PC-3 (cell line): Measurements from ENCODE around the gene MKRN2. TPM values are rescaled to one million over a fixed set of nuclear protein-coding genes. Genes with fewer than 3 reads are reported as not detected.
"Not testable (repeated sequence)": the region's sequence is repeated elsewhere in the genome, so short reads cannot be mapped to it uniquely, and the experiment has no call there.

Experiments
- ATAC-seq: fragments of 200-7000 bp; cut with Tn5 transposase; 2 replicates; pipeline ENCODE4 v1.9.1; 2020; ENCODE audit warnings: mild to moderate bottlenecking, moderate library complexity
- BruUV-seq: library from RNA; stranded (reverse); fragments of 400-500 nt; replicated peaks from 2 replicates; lab custom pipeline; 2021; lab: Mats Ljungman, UMichigan
- CTCF ChIA-PET: fragments of 300-600 bp; sonication (Branson Sonifier 250); formaldehyde crosslinking; loops from one replicate; lab custom pipeline; 2022; ENCODE audit warnings: antibody characterized with exemption; lab: Charles Lee
- POLR2A ChIA-PET: fragments of 300-600 bp; sonication (Branson Sonifier 250); formaldehyde crosslinking; loops from one replicate; lab custom pipeline; 2022; ENCODE audit warnings: antibody characterized with exemption; ENCODE audit not compliant: unreplicated experiment; lab: Charles Lee
- DNase-seq: peaks from one replicate; pipeline ENCODE4 v3.0.0-alpha.2; 2015
- H2AFZ ChIP-seq: fragments of 300-600 bp; sonication (generic); 2 replicates; pipeline ENCODE4 v1.6.0; 2016; ENCODE audit warnings: antibody characterized with exemption, low read length
- H3F3A ChIP-seq: fragments of 300-600 bp; sonication (generic); one replicate; pipeline ENCODE4 v1.6.0; 2017; ENCODE audit warnings: antibody characterized with exemption, low read length, control low read depth, mild to moderate bottlenecking; ENCODE audit not compliant: unreplicated experiment
- H3K27ac ChIP-seq: fragments of 300-600 bp; sonication (generic); 2 replicates; pipeline ENCODE4 v1.5.1; 2016; ENCODE audit warnings: mild to moderate bottlenecking, low read length
- H3K27me3 ChIP-seq: fragments of 300-600 bp; sonication (generic); 2 replicates; pipeline ENCODE4 v1.6.1; 2016; ENCODE audit warnings: low read length, mixed read lengths
- H3K36me3 ChIP-seq: fragments of 300-600 bp; sonication (generic); 2 replicates; pipeline ENCODE4 v1.6.1; 2016; ENCODE audit warnings: low read depth, mixed run types, low read length, mixed read lengths
- H3K4me1 ChIP-seq: fragments of 300-600 bp; sonication (generic); 2 replicates; pipeline ENCODE4 v1.5.1; 2016; ENCODE audit warnings: low read length; ENCODE audit not compliant: insufficient read depth
- H3K4me2 ChIP-seq: fragments of 300-600 bp; sonication (generic); 2 replicates; pipeline ENCODE4 v1.6.0; 2016; ENCODE audit warnings: low read length
- H3K4me3 ChIP-seq: fragments of 300-600 bp; sonication (generic); 2 replicates; pipeline ENCODE4 v1.5.1; 2016; ENCODE audit warnings: mild to moderate bottlenecking, low read length, mixed read lengths
- H3K79me2 ChIP-seq: fragments of 300-600 bp; sonication (generic); 2 replicates; pipeline ENCODE4 v1.6.1; 2017; ENCODE audit warnings: low read length, mixed read lengths
- H3K9ac ChIP-seq: fragments of 300-600 bp; sonication (generic); 2 replicates; pipeline ENCODE4 v1.6.0; 2016; ENCODE audit warnings: mild to moderate bottlenecking, low read length
- H3K9me2 ChIP-seq: fragments of 300-600 bp; sonication (generic); replicated peaks from 2 replicates; pipeline ENCODE4 v1.6.1; 2016; ENCODE audit warnings: mixed run types, low read length, mixed read lengths
- H3K9me3 ChIP-seq: fragments of 300-600 bp; sonication (generic); 2 replicates; pipeline ENCODE4 v1.6.1; 2016; ENCODE audit warnings: low read length, mixed read lengths
- H4K20me1 ChIP-seq: fragments of 300-600 bp; sonication (generic); 2 replicates; pipeline ENCODE4 v1.6.1; 2016; ENCODE audit warnings: low read length, mixed read lengths
- CTCF ChIP-seq: fragments of 300-600 bp; sonication (generic); conservative IDR thresholded peaks from 2 replicates; pipeline ENCODE4 v1.5.1; 2017; ENCODE audit warnings: antibody characterized with exemption, low read depth, mild to moderate bottlenecking, low read length
- EZH2 ChIP-seq: fragments of 300-600 bp; sonication (generic); IDR thresholded peaks from one replicate; pipeline ENCODE4 v1.6.1; 2017; ENCODE audit warnings: antibody characterized with exemption, mild to moderate bottlenecking, low read length; ENCODE audit not compliant: unreplicated experiment
- EZH2phosphoT487 ChIP-seq: fragments of 300-600 bp; sonication (generic); IDR thresholded peaks from 2 replicates; pipeline ENCODE4 v1.6.1; 2018; ENCODE audit warnings: mild to moderate bottlenecking, antibody characterized with exemption, low read length, borderline replicate concordance
- intact Hi-C: fragments of 100-400 bp; cut with micrococcal nuclease; formaldehyde crosslinking; loops from 2 replicates; pipeline ENCODE4 v1.9.0; 2023
- total RNA-seq: library from RNA; depleted of rRNA; stranded (reverse); fragments of >200 nt; gene quantifications from 2 replicates; pipeline ENCODE4 v1.2.3, GENCODE V29; 2014

MKRN2 gene
- total RNA-seq, 1 experiment from 2014 or later, result 45.8 TPM

GRCh38 chr3:12622335-12622734 is 65.4 kb downstream of the MKRN2 start:
- Histone ChIP-seq H3K36me3 (peaks cover 11% of the 10 kb centered on the region), H3K4me1 (no peaks in the 10 kb centered on the region), H3K4me3 (no peak overlapping the region), H3K9ac (no peak overlapping the region), H2AFZ (no peak overlapping the region), H4K20me1 (peaks cover 40% of the 10 kb centered on the region), H3K4me2 (no peak overlapping the region), H3F3A (peaks cover 3% of the 10 kb centered on the region), H3K79me2 (peaks cover 87% of the 10 kb centered on the region), H3K9me2 (no peaks in the 10 kb centered on the region), H3K9me3 (no peaks in the 10 kb centered on the region), H3K27me3 (no peaks in the 10 kb centered on the region), H3K27ac (no peak overlapping the region)
- no peak for TF ChIP-seq EZH2phosphoT487
- TF ChIP-seq CTCF, result no peak
- TF ChIP-seq EZH2, result no peak
- ATAC-seq, result no peak
- no TSS peak for BruUV-seq
- ChIA-PET CTCF (no interaction called here), POLR2A (no interaction called here)
- intact Hi-C loops, result no loop called here
- no peak for DNase-seq

GRCh38 chr3:12624056-12624455 is 67.2 kb downstream of the MKRN2 start:
- CTCF ChIA-PET, result no interaction called here
- Histone ChIP-seq H3K9me2 (no peaks in the 10 kb centered on the region), H3K9ac (no peak overlapping the region), H3K36me3 (no peaks in the 10 kb centered on the region), H4K20me1 (peaks cover 52% of the 10 kb centered on the region), H3K4me2 (no peak overlapping the region), H3K4me3 (no peak overlapping the region), H2AFZ (no peak overlapping the region), H3K27me3 (no peaks in the 10 kb centered on the region), H3F3A (peaks cover 3% of the 10 kb centered on the region), H3K4me1 (no peaks in the 10 kb centered on the region), H3K27ac (no peak overlapping the region), H3K9me3 (no peaks in the 10 kb centered on the region), H3K79me2 (peaks cover 97% of the 10 kb centered on the region)
- intact Hi-C loops, result no loop called here
- TF ChIP-seq EZH2phosphoT487 (no peak), EZH2 (no peak), CTCF (no peak)
- no peak for DNase-seq
- no TSS peak for BruUV-seq
- ATAC-seq, result no peak
- POLR2A ChIA-PET, result no interaction called here

GRCh38 chr3:12624964-12625363 is 68.1 kb downstream of the MKRN2 start:
- H3K4me1 ChIP-seq, DNase-seq, H3F3A ChIP-seq, H3K4me2 ChIP-seq, POLR2A ChIA-PET, BruUV-seq, ATAC-seq, H3K9ac ChIP-seq, H3K4me3 ChIP-seq, H2AFZ ChIP-seq, H3K36me3 ChIP-seq, H3K27me3 ChIP-seq, H3K9me3 ChIP-seq, H3K9me2 ChIP-seq, H3K27ac ChIP-seq: not testable (repeated sequence)
- Histone ChIP-seq H4K20me1 (peaks cover 51% of the 10 kb centered on the region), H3K79me2 (peaks cover 99% of the 10 kb centered on the region)
- CTCF ChIA-PET, result interaction anchor here (0.6 kb wide), 1 partner anchor 47 kb away, joined by 7 read pairs; no protein-coding TSS in a partner anchor
- intact Hi-C loops, result loop anchor here (5.0 kb wide), 1 partner anchor 37 kb away; the partner anchor contains the start of gene RAF1
